GM23338 (cell line): ENCODE results near the gene ALOX15B.

Experiments used
- CREB1 ChIP-seq: fragments of 250-450 bp; sonication (Bioruptor Pico); IDR thresholded peaks from 2 replicates; pipeline ENCODE4 v1.5.0; 2020; ENCODE audit warnings: low read depth, mild to moderate bottlenecking, moderate library complexity
- CTCF ChIP-seq, 2 experiments: fragments of 200-600 bp in 1 of 2; sonication (generic) in 1 of 2; conservative IDR thresholded peaks; 2 replicates each; pipeline versions ENCODE4 v1.5.1 to v1.6.1; 2016 to 2017; ENCODE audit warnings: antibody characterized with exemption in 2 of 2, low read depth in 2 of 2, mild to moderate bottlenecking in 2 of 2, moderate library complexity in 1 of 2
- EZH2 ChIP-seq: fragments of 200-600 bp; sonication (generic); IDR thresholded peaks from one replicate; pipeline ENCODE4 v1.8.0; 2017; ENCODE audit warnings: antibody characterized with exemption, mild to moderate bottlenecking, low read depth; ENCODE audit not compliant: unreplicated experiment
- EZH2phosphoT487 ChIP-seq: fragments of 200-600 bp; sonication (generic); IDR thresholded peaks from one replicate; pipeline ENCODE4 v1.8.1; 2018; ENCODE audit warnings: antibody characterized with exemption; ENCODE audit not compliant: unreplicated experiment
- JUNB ChIP-seq: IDR thresholded peaks from one replicate; pipeline ENCODE4 v1.6.1; 2016; ENCODE audit warnings: antibody characterized with exemption; ENCODE audit not compliant: unreplicated experiment
- NANOG ChIP-seq: IDR thresholded peaks from 2 replicates; pipeline ENCODE4 v1.6.1; 2016; ENCODE audit warnings: antibody characterized with exemption, borderline replicate concordance
- POLR2AphosphoS5 ChIP-seq: IDR thresholded peaks from 2 replicates; pipeline ENCODE4 v1.6.1; 2016; ENCODE audit warnings: antibody characterized with exemption, low read depth
- REST ChIP-seq: IDR thresholded peaks from one replicate; pipeline ENCODE4 v1.6.1; 2018; ENCODE audit warnings: antibody characterized with exemption; ENCODE audit not compliant: unreplicated experiment
- STAT1 ChIP-seq: IDR thresholded peaks from one replicate; pipeline ENCODE4 v1.6.1; 2016; ENCODE audit warnings: antibody characterized with exemption; ENCODE audit not compliant: unreplicated experiment
- ZNF114 ChIP-seq: fragments of 250-450 bp; sonication (Bioruptor Pico); IDR thresholded peaks from 2 replicates; pipeline ENCODE4 v1.5.0; 2020; ENCODE audit warnings: mild to moderate bottlenecking, moderate library complexity
- ZNF331 ChIP-seq: fragments of 250-450 bp; sonication (Bioruptor Pico); IDR thresholded peaks from 2 replicates; pipeline ENCODE4 v1.5.0; 2020; ENCODE audit warnings: low read depth, mild to moderate bottlenecking, moderate library complexity
- TF ChIP-seq, protein P1 (sequence below): IDR thresholded peaks from 2 replicates; pipeline ENCODE4 v1.6.1; 2016; ENCODE audit warnings: antibody characterized with exemption

GRCh38 chr17:8006836-8007680 is 31.8 kb upstream of the ALOX15B start:
- TF ChIP-seq CTCF (conservative IDR thresholded peaks at IDR 0.05; ENCODE audit: low read depth in 2 of 2) = no peak
- TF ChIP-seq EZH2phosphoT487 = no peak
- no peak for TF ChIP-seq POLR2AphosphoS5
- no peak for TF ChIP-seq NANOG
- no peak for TF ChIP-seq EZH2
- no peak for TF ChIP-seq REST
- TF ChIP-seq ZNF331 = no peak
- TF ChIP-seq CREB1 (CRISPR knock-in tag) = no peak
- TF ChIP-seq, protein P1, sequence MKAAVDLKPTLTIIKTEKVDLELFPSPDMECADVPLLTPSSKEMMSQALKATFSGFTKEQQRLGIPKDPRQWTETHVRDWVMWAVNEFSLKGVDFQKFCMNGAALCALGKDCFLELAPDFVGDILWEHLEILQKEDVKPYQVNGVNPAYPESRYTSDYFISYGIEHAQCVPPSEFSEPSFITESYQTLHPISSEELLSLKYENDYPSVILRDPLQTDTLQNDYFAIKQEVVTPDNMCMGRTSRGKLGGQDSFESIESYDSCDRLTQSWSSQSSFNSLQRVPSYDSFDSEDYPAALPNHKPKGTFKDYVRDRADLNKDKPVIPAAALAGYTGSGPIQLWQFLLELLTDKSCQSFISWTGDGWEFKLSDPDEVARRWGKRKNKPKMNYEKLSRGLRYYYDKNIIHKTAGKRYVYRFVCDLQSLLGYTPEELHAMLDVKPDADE = no peak
- TF ChIP-seq STAT1 = no peak
- no peak for TF ChIP-seq JUNB
- TF ChIP-seq ZNF114 = no peak
